ENCODE results near the gene ITGA5.

Gene ITGA5

GRCh38 chr12:54383041-54383609 lies 35.9 kb downstream of the ITGA5 start:
- Histone ChIP-seq H3K9me3 (ENCODE audit: control insufficient read depth, low read depth, low read length) (no peaks in the 10 kb centered on the region), H3K9ac (ENCODE audit: low read length) (no peak overlapping the region), H3K36me3 (ENCODE audit: control insufficient read depth, low read depth, low read length) (no peaks in the 10 kb centered on the region), H3K4me3 (ENCODE audit: low read length) (no peak overlapping the region), H3K27me3 (ENCODE audit: control insufficient read depth, insufficient read depth, low read length) (no peaks in the 10 kb centered on the region), H3K27ac (ENCODE audit: low read length) (no peak overlapping the region), H3K4me1 (ENCODE audit: control insufficient read depth, low read depth, low read length) (peaks cover 50% of the 10 kb centered on the region)

- no peaks in the 10 kb centered on the region for H3K9me3 ChIP-seq (ENCODE audit: control insufficient read depth, low read depth, low read length)
- H3K36me3 ChIP-seq (ENCODE audit: control insufficient read depth, low read depth, low read length): no peaks in the 10 kb centered on the region
- H3K27ac ChIP-seq (ENCODE audit: low read length): no peak overlapping the region
- H3K4me3 ChIP-seq (ENCODE audit: low read length): no peak overlapping the region
- no peaks in the 10 kb centered on the region for H3K27me3 ChIP-seq (ENCODE audit: control insufficient read depth, insufficient read depth, low read length)
- H3K4me1 ChIP-seq (ENCODE audit: control insufficient read depth, low read depth, low read length): peaks cover 31% of the 10 kb centered on the region
- H3K9ac ChIP-seq (ENCODE audit: low read length): no peak overlapping the region
Observed at GRCh38 chr12:54381136-54381535, 37.9 kb downstream of the ITGA5 start.

- peak overlapping the region; percentile 49 for H3K4me3 ChIP-seq (ENCODE audit: low read length)
- H3K9me3 ChIP-seq (ENCODE audit: control insufficient read depth, low read depth, low read length): no peaks in the 10 kb centered on the region
- H3K27me3 ChIP-seq (ENCODE audit: control insufficient read depth, insufficient read depth, low read length): no peaks in the 10 kb centered on the region
- H3K4me1 ChIP-seq (ENCODE audit: control insufficient read depth, low read depth, low read length): peaks cover 15% of the 10 kb centered on the region
- H3K27ac ChIP-seq (ENCODE audit: low read length): no peak overlapping the region
- no peaks in the 10 kb centered on the region for H3K36me3 ChIP-seq (ENCODE audit: control insufficient read depth, low read depth, low read length)
- no peak overlapping the region for H3K9ac ChIP-seq (ENCODE audit: low read length)
Observed at GRCh38 chr12:54379398-54380201, 39.5 kb downstream of the ITGA5 start.

GRCh38 chr12:54378796-54379397 lies 40.2 kb downstream of the ITGA5 start:
- H3K36me3 ChIP-seq (ENCODE audit: control insufficient read depth, low read depth, low read length): no peaks in the 10 kb centered on the region

GRCh38 chr12:54377797-54378515 lies 41.1 kb downstream of the ITGA5 start:
- H3K9me3 ChIP-seq (ENCODE audit: control insufficient read depth, low read depth, low read length): no peaks in the 10 kb centered on the region
- H3K27ac ChIP-seq (ENCODE audit: low read length): no peak overlapping the region
- no peak overlapping the region for H3K4me3 ChIP-seq (ENCODE audit: low read length)
- peaks cover 12% of the 10 kb centered on the region for H3K4me1 ChIP-seq (ENCODE audit: control insufficient read depth, low read depth, low read length)
- no peaks in the 10 kb centered on the region for H3K27me3 ChIP-seq (ENCODE audit: control insufficient read depth, insufficient read depth, low read length)
- H3K36me3 ChIP-seq (ENCODE audit: control insufficient read depth, low read depth, low read length): no peaks in the 10 kb centered on the region
- H3K9ac ChIP-seq (ENCODE audit: low read length): no peak overlapping the region

More at GRCh38 chr12:54378796-54379397, 40.2 kb downstream of the ITGA5 start:
- Histone ChIP-seq H3K4me1 (ENCODE audit: control insufficient read depth, low read depth, low read length) (peaks cover 12% of the 10 kb centered on the region), H3K9ac (ENCODE audit: low read length) (no peak overlapping the region), H3K4me3 (ENCODE audit: low read length) (peak overlapping the region; percentile 49), H3K9me3 (ENCODE audit: control insufficient read depth, low read depth, low read length) (no peaks in the 10 kb centered on the region), H3K27me3 (ENCODE audit: control insufficient read depth, insufficient read depth, low read length) (no peaks in the 10 kb centered on the region), H3K27ac (ENCODE audit: low read length) (no peak overlapping the region)

- H3K36me3 ChIP-seq (ENCODE audit: control insufficient read depth, low read depth, low read length): peaks cover 3% of the 10 kb centered on the region
Observed at GRCh38 chr12:54377007-54377406, 42.1 kb downstream of the ITGA5 start.

GRCh38 chr12:54376596-54376995 lies 42.5 kb downstream of the ITGA5 start:
- no peaks in the 10 kb centered on the region for H3K9me3 ChIP-seq (ENCODE audit: control insufficient read depth, low read depth, low read length)
- no peaks in the 10 kb centered on the region for H3K27me3 ChIP-seq (ENCODE audit: control insufficient read depth, insufficient read depth, low read length)
- H3K27ac ChIP-seq (ENCODE audit: low read length): no peak overlapping the region
- H3K4me3 ChIP-seq (ENCODE audit: low read length): no peak overlapping the region
- H3K36me3 ChIP-seq (ENCODE audit: control insufficient read depth, low read depth, low read length): peaks cover 3% of the 10 kb centered on the region
- no peak overlapping the region for H3K9ac ChIP-seq (ENCODE audit: low read length)
- peaks cover 12% of the 10 kb centered on the region for H3K4me1 ChIP-seq (ENCODE audit: control insufficient read depth, low read depth, low read length)

More at GRCh38 chr12:54377007-54377406, 42.1 kb downstream of the ITGA5 start:
- H3K9ac ChIP-seq (ENCODE audit: low read length): no peak overlapping the region
- no peak overlapping the region for H3K4me3 ChIP-seq (ENCODE audit: low read length)
- no peaks in the 10 kb centered on the region for H3K9me3 ChIP-seq (ENCODE audit: control insufficient read depth, low read depth, low read length)
- H3K27ac ChIP-seq (ENCODE audit: low read length): no peak overlapping the region
- H3K27me3 ChIP-seq (ENCODE audit: control insufficient read depth, insufficient read depth, low read length): no peaks in the 10 kb centered on the region
- H3K4me1 ChIP-seq (ENCODE audit: control insufficient read depth, low read depth, low read length): peaks cover 12% of the 10 kb centered on the region

- no peak overlapping the region for H3K27ac ChIP-seq (ENCODE audit: low read length)
- H3K36me3 ChIP-seq (ENCODE audit: control insufficient read depth, low read depth, low read length): peaks cover 3% of the 10 kb centered on the region
- H3K27me3 ChIP-seq (ENCODE audit: control insufficient read depth, insufficient read depth, low read length): no peaks in the 10 kb centered on the region
- H3K9me3 ChIP-seq (ENCODE audit: control insufficient read depth, low read depth, low read length): no peaks in the 10 kb centered on the region
- no peak overlapping the region for H3K4me3 ChIP-seq (ENCODE audit: low read length)
- peaks cover 12% of the 10 kb centered on the region for H3K4me1 ChIP-seq (ENCODE audit: control insufficient read depth, low read depth, low read length)
- no peak overlapping the region for H3K9ac ChIP-seq (ENCODE audit: low read length)
Observed at GRCh38 chr12:54375259-54375579, 43.8 kb downstream of the ITGA5 start.

GRCh38 chr12:54374562-54375258 lies 44.4 kb downstream of the ITGA5 start:
- Histone ChIP-seq H3K4me1 (ENCODE audit: control insufficient read depth, low read depth, low read length) (peaks cover 9% of the 10 kb centered on the region), H3K9me3 (ENCODE audit: control insufficient read depth, low read depth, low read length) (no peaks in the 10 kb centered on the region), H3K4me3 (ENCODE audit: low read length) (no peak overlapping the region), H3K36me3 (ENCODE audit: control insufficient read depth, low read depth, low read length) (peaks cover 3% of the 10 kb centered on the region), H3K27me3 (ENCODE audit: control insufficient read depth, insufficient read depth, low read length) (peaks cover 4% of the 10 kb centered on the region), H3K27ac (ENCODE audit: low read length) (no peak overlapping the region), H3K9ac (ENCODE audit: low read length) (no peak overlapping the region)

- no peak overlapping the region for H3K9ac ChIP-seq (ENCODE audit: low read length)
- peaks cover 3% of the 10 kb centered on the region for H3K36me3 ChIP-seq (ENCODE audit: control insufficient read depth, low read depth, low read length)
- no peak overlapping the region for H3K4me3 ChIP-seq (ENCODE audit: low read length)
- peaks cover 5% of the 10 kb centered on the region for H3K4me1 ChIP-seq (ENCODE audit: control insufficient read depth, low read depth, low read length)
- H3K27me3 ChIP-seq (ENCODE audit: control insufficient read depth, insufficient read depth, low read length): peaks cover 12% of the 10 kb centered on the region
- no peaks in the 10 kb centered on the region for H3K9me3 ChIP-seq (ENCODE audit: control insufficient read depth, low read depth, low read length)
- no peak overlapping the region for H3K27ac ChIP-seq (ENCODE audit: low read length)
Observed at GRCh38 chr12:54373649-54374561, 45.2 kb downstream of the ITGA5 start.

All from iPS-18a (cell line).